ENCODE results near the gene LRRFIP2. TPM values are rescaled to one million over a fixed set of nuclear protein-coding genes. Genes with fewer than 3 reads are reported as not detected.

LRRFIP2 gene
- total RNA-seq, 1 donor from 2014 or later, result 36.7 TPM

- no peak overlapping the region for H3K4me3 Mint-ChIP-seq
- Histone ChIP-seq H3K9ac (no peak overlapping the region), H3K27ac (no peak overlapping the region), H3K27me3 (no peaks in the 10 kb centered on the region), H3K4me2 (no peak overlapping the region), H3F3A (ENCODE audit: low read depth) (peaks cover 4% of the 10 kb centered on the region), H3K79me2 (ENCODE audit: low read depth) (peaks cover 4% of the 10 kb centered on the region), H2AFZ (replicated peaks) (no peak overlapping the region), H3K9me3 (ENCODE audit: low read depth) (no peaks in the 10 kb centered on the region), H3K4me3 (no peak overlapping the region), H3K4me1 (peaks cover 12% of the 10 kb centered on the region), H3K36me3 (peaks cover 3% of the 10 kb centered on the region), H4K20me1 (ENCODE audit: low read depth) (no peaks in the 10 kb centered on the region)
- H3K27me3 Mint-ChIP-seq (ENCODE audit: insufficient read depth, low read depth), result no peaks in the 10 kb centered on the region
- peaks cover 5% of the 10 kb centered on the region for H3K36me3 Mint-ChIP-seq
- DNase-seq (ENCODE audit: low spot score), result no peak
- peaks cover 14% of the 10 kb centered on the region for H3K4me1 Mint-ChIP-seq
- H3K9me3 Mint-ChIP-seq, result no peaks in the 10 kb centered on the region
- H3K27ac Mint-ChIP-seq, result no peak overlapping the region
- TF ChIP-seq EZH2 (IDR thresholded peaks at IDR 0.05) (no peak), CTCF (IDR thresholded peaks at IDR 0.05) (no peak), EZH2phosphoT487 (IDR thresholded peaks at IDR 0.05) (no peak)
Measured at GRCh38 chr3:37126856-37127255, 47.5 kb downstream of the LRRFIP2 start.

- H3K4me3 Mint-ChIP-seq, result no peak overlapping the region
- Histone ChIP-seq H3K4me3 (no peak overlapping the region), H3F3A (ENCODE audit: low read depth) (no peaks in the 10 kb centered on the region), H3K9me3 (ENCODE audit: low read depth) (no peaks in the 10 kb centered on the region), H3K9ac (no peak overlapping the region), H3K4me1 (no peaks in the 10 kb centered on the region), H3K4me2 (no peak overlapping the region), H2AFZ (replicated peaks) (no peak overlapping the region), H3K27me3 (no peaks in the 10 kb centered on the region), H4K20me1 (ENCODE audit: low read depth) (no peaks in the 10 kb centered on the region), H3K36me3 (peaks cover 3% of the 10 kb centered on the region), H3K79me2 (ENCODE audit: low read depth) (peaks cover 4% of the 10 kb centered on the region), H3K27ac (no peak overlapping the region)
- TF ChIP-seq CTCF (IDR thresholded peaks at IDR 0.05) (no peak), EZH2phosphoT487 (IDR thresholded peaks at IDR 0.05) (no peak), EZH2 (IDR thresholded peaks at IDR 0.05) (no peak)
- H3K4me1 Mint-ChIP-seq, result peaks cover under 1% of the 10 kb centered on the region
- no peaks in the 10 kb centered on the region for H3K9me3 Mint-ChIP-seq
- H3K27me3 Mint-ChIP-seq (ENCODE audit: insufficient read depth, low read depth), result no peaks in the 10 kb centered on the region
- no peak overlapping the region for H3K27ac Mint-ChIP-seq
- DNase-seq (ENCODE audit: low spot score), result no peak
- H3K36me3 Mint-ChIP-seq, result peaks cover 8% of the 10 kb centered on the region
Measured at GRCh38 chr3:37125195-37126073, 48.9 kb downstream of the LRRFIP2 start.

GRCh38 chr3:37124435-37124834, 49.9 kb downstream of the LRRFIP2 start:
- no peaks in the 10 kb centered on the region for H3K27me3 Mint-ChIP-seq (ENCODE audit: insufficient read depth, low read depth)
- Histone ChIP-seq H3K27ac (no peak overlapping the region), H3F3A (ENCODE audit: low read depth) (no peaks in the 10 kb centered on the region), H3K27me3 (no peaks in the 10 kb centered on the region), H3K79me2 (ENCODE audit: low read depth) (no peaks in the 10 kb centered on the region), H3K4me2 (no peak overlapping the region), H3K9ac (no peak overlapping the region), H2AFZ (replicated peaks) (no peak overlapping the region), H3K9me3 (ENCODE audit: low read depth) (no peaks in the 10 kb centered on the region), H4K20me1 (ENCODE audit: low read depth) (no peaks in the 10 kb centered on the region), H3K4me3 (no peak overlapping the region), H3K36me3 (peaks cover 3% of the 10 kb centered on the region), H3K4me1 (no peaks in the 10 kb centered on the region)
- DNase-seq (ENCODE audit: low spot score), result no peak
- H3K27ac Mint-ChIP-seq, result no peak overlapping the region
- no peak overlapping the region for H3K4me3 Mint-ChIP-seq
- no peaks in the 10 kb centered on the region for H3K9me3 Mint-ChIP-seq
- TF ChIP-seq CTCF (IDR thresholded peaks at IDR 0.05) (no peak), EZH2phosphoT487 (IDR thresholded peaks at IDR 0.05) (no peak), EZH2 (IDR thresholded peaks at IDR 0.05) (no peak)
- peaks cover 8% of the 10 kb centered on the region for H3K36me3 Mint-ChIP-seq
- H3K4me1 Mint-ChIP-seq, result no peaks in the 10 kb centered on the region
